PC-9 (cell line): Measurements from ENCODE around the gene METTL16. TPM values are rescaled to one million over a fixed set of nuclear protein-coding genes. Genes with fewer than 3 reads are reported as not detected.
"Not testable (repeated sequence)": the region's sequence is repeated elsewhere in the genome, so short reads cannot be mapped to it uniquely, and the experiment has no call there.

ENCODE experiments used
- BruUV-seq: library from RNA; stranded (reverse); fragments of 400-500 nt; replicated peaks from 2 replicates; lab custom pipeline; 2021; lab: Mats Ljungman, UMichigan
- CTCF ChIA-PET: fragments of 300-600 bp; sonication (Branson Sonifier 250); formaldehyde crosslinking; loops from one replicate; lab custom pipeline; 2022; ENCODE audit warnings: antibody characterized with exemption; lab: Charles Lee
- POLR2A ChIA-PET: fragments of 300-600 bp; sonication (Branson Sonifier 250); formaldehyde crosslinking; loops from one replicate; lab custom pipeline; 2022; ENCODE audit warnings: antibody characterized with exemption; ENCODE audit not compliant: unreplicated experiment; lab: Charles Lee
- DNase-seq, 2 experiments: peaks; one replicate each; pipeline versions ENCODE4 v3.0.0 to v3.0.0-alpha.2; 2015 to 2022; ENCODE audit warnings: mixed read lengths in 1 of 2
- H2AFZ ChIP-seq: fragments of 200-600 bp; sonication (generic); 2 replicates; pipeline ENCODE4 v1.8.1; 2017; ENCODE audit warnings: antibody characterized with exemption
- H3F3A ChIP-seq: fragments of 200-600 bp; sonication (generic); 2 replicates; pipeline ENCODE4 v1.8.1; 2017; ENCODE audit warnings: antibody characterized with exemption, mild to moderate bottlenecking, low read depth; ENCODE audit not compliant: insufficient read depth
- H3K27ac ChIP-seq: fragments of 200-600 bp; sonication (generic); 2 replicates; pipeline ENCODE4 v1.6.1; 2016; ENCODE audit warnings: mixed run types
- H3K27me3 ChIP-seq: fragments of 200-600 bp; sonication (generic); 2 replicates; pipeline ENCODE4 v1.6.1; 2016; ENCODE audit warnings: low read depth, mixed run types; ENCODE audit not compliant: insufficient read depth
- H3K36me3 ChIP-seq: fragments of 200-600 bp; sonication (generic); 2 replicates; pipeline ENCODE4 v1.6.1; 2016; ENCODE audit warnings: low read depth, mixed run types
- H3K4me1 ChIP-seq: fragments of 200-600 bp; sonication (generic); replicated peaks from 2 replicates; pipeline ENCODE4 v1.6.1; 2016; ENCODE audit warnings: mixed run types; ENCODE audit not compliant: insufficient read depth
- H3K4me2 ChIP-seq: fragments of 200-600 bp; sonication (generic); 2 replicates; pipeline ENCODE4 v1.6.1; 2017; ENCODE audit warnings: mixed run types
- H3K4me3 ChIP-seq: fragments of 200-600 bp; sonication (generic); 2 replicates; pipeline ENCODE4 v1.6.1; 2016; ENCODE audit warnings: mixed run types
- H3K79me2 ChIP-seq: fragments of 200-600 bp; sonication (generic); 2 replicates; pipeline ENCODE4 v1.6.1; 2017; ENCODE audit warnings: low read depth, mixed run types
- H3K9me2 ChIP-seq: fragments of 200-600 bp; sonication (generic); 2 replicates; pipeline ENCODE4 v1.8.1; 2017; ENCODE audit warnings: mild to moderate bottlenecking; ENCODE audit not compliant: insufficient read depth
- H3K9me3 ChIP-seq: fragments of 200-600 bp; sonication (generic); 2 replicates; pipeline ENCODE4 v1.8.1; 2016; ENCODE audit warnings: low read depth; ENCODE audit not compliant: insufficient read depth
- H4K20me1 ChIP-seq: fragments of 200-600 bp; sonication (generic); 2 replicates; pipeline ENCODE4 v1.8.1; 2017; ENCODE audit not compliant: insufficient read depth
- EZH2 ChIP-seq: fragments of 200-600 bp; sonication (generic); IDR thresholded peaks from 2 replicates; pipeline ENCODE4 v1.8.0; 2017; ENCODE audit warnings: antibody characterized with exemption, low read depth
- intact Hi-C: fragments of 100-400 bp; cut with micrococcal nuclease; formaldehyde crosslinking; loops from one replicate; pipeline ENCODE4 v1.10.0; 2022; ENCODE audit not compliant: unreplicated experiment
- total RNA-seq: library from RNA; stranded (reverse); gene quantifications from 2 replicates; pipeline ENCODE4 v1.2.3, GENCODE V29; 2021
- TF ChIP-seq, protein P1 (sequence below): fragments of 200-600 bp; sonication (generic); conservative IDR thresholded peaks from 2 replicates; pipeline ENCODE4 v1.6.1; 2017; ENCODE audit warnings: mixed run types, antibody characterized with exemption, mild to moderate bottlenecking, moderate library complexity

Gene METTL16
- total RNA-seq, 1 experiment from 2014 or later, result 46.2 TPM

DNA sequence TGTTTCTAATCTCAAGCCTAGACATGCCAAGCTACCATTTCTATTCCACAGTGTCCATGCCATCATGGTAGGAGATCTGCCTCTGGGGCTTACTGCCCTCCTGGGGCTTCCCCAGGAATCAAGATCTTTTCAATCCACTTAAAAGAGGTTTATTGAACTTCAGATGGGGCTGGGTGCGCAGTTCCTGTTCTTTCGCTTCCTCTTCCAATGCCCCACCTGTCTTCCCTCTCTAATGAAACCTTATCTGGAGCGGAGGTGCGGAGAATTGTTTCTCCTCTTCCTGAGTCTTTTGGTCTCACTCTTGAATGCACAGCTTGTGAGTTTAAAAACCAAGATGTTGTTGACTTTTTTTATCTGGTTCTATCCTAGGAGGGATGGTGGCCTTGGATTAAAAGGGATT is 30.4 kb upstream of the METTL16 start:
- no TSS peak for BruUV-seq
- Histone ChIP-seq H3K27me3 (no peaks in the 10 kb centered on the region), H3F3A (peaks cover 1% of the 10 kb centered on the region; the same call in 1 of the 2 replicates), H4K20me1 (no peaks in the 10 kb centered on the region), H3K9me3 (no peaks in the 10 kb centered on the region), H3K36me3 (no peaks in the 10 kb centered on the region), H3K4me2 (no peak overlapping the region), H3K9me2 (no peaks in the 10 kb centered on the region), H3K4me3 (no peak overlapping the region), H2AFZ (no peak overlapping the region), H3K4me1 (no peaks in the 10 kb centered on the region), H3K79me2 (no peaks in the 10 kb centered on the region), H3K27ac (no peak overlapping the region)
- TF ChIP-seq, protein P1, sequence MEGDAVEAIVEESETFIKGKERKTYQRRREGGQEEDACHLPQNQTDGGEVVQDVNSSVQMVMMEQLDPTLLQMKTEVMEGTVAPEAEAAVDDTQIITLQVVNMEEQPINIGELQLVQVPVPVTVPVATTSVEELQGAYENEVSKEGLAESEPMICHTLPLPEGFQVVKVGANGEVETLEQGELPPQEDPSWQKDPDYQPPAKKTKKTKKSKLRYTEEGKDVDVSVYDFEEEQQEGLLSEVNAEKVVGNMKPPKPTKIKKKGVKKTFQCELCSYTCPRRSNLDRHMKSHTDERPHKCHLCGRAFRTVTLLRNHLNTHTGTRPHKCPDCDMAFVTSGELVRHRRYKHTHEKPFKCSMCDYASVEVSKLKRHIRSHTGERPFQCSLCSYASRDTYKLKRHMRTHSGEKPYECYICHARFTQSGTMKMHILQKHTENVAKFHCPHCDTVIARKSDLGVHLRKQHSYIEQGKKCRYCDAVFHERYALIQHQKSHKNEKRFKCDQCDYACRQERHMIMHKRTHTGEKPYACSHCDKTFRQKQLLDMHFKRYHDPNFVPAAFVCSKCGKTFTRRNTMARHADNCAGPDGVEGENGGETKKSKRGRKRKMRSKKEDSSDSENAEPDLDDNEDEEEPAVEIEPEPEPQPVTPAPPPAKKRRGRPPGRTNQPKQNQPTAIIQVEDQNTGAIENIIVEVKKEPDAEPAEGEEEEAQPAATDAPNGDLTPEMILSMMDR, result no peak
- no peak for TF ChIP-seq EZH2
- intact Hi-C loops, result no loop called here
- POLR2A ChIA-PET, result no interaction called here
- CTCF ChIA-PET, result no interaction called here
- no peak for DNase-seq

DNA sequence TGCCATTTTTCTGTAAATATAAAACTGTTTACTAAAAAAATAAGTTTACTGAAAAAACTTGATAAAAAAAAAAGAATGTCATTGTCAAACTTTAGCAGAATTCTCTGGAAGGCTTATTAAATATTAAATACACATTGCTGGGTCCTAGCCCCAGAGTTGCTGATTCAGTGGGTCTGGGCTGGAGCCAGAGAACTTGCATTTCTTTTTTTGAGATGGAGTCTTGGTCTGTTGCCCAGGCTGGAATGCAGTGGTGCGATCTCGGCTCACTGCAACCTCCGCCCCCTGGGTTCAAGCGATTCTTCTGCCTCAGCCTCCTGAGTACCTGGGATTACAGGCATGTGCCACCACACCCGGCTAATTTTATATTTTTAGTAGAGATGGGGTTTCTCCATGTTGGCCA is 25.9 kb upstream of the METTL16 start:
- intact Hi-C loops, H3K27ac ChIP-seq, POLR2A ChIA-PET, H4K20me1 ChIP-seq, H3K9me2 ChIP-seq, BruUV-seq, H3K4me1 ChIP-seq, H3F3A ChIP-seq, H3K4me3 ChIP-seq, H3K27me3 ChIP-seq, H3K36me3 ChIP-seq, H3K4me2 ChIP-seq, DNase-seq, H2AFZ ChIP-seq, H3K79me2 ChIP-seq, CTCF ChIA-PET, H3K9me3 ChIP-seq: not testable (repeated sequence)

DNA sequence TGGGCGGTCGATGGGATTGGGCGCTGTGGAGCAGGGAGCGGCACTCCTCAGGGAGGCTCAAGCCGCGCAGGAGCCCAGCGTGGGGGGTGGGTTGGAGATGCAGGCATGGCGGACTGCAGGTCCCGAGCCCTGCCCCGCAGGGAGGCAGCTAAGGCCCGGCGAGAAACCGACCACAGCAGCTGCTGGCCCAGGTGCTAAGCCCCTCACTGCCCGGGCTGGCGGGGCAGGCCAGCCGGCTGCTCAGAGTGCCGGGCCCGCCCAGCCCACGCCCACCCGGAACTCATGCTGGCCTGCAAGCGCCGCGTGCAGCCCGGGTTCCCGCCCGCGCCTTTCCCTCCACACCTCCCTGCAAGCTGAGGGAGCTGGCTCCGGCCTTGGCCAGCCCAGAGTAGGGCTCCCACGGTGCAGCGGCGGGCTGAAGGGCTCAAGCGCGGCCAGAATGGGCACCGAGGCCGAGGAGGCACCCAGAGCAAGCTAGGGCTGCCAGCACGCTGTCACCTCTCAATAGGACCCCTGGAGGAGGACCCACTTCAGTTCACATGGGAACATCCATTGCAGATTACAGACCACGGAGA is 20.5 kb upstream of the METTL16 start:
- Histone ChIP-seq H3K36me3 (no peaks in the 10 kb centered on the region), H3K79me2 (no peaks in the 10 kb centered on the region), H3K27ac (no peak overlapping the region), H3K9me2 (no peaks in the 10 kb centered on the region), H3K4me2 (no peak overlapping the region), H4K20me1 (no peaks in the 10 kb centered on the region), H3K27me3 (no peaks in the 10 kb centered on the region), H2AFZ (no peak overlapping the region), H3K9me3 (no peaks in the 10 kb centered on the region), H3K4me3 (no peak overlapping the region), H3F3A (no peaks in the 10 kb centered on the region), H3K4me1 (no peaks in the 10 kb centered on the region)
- POLR2A ChIA-PET, result no interaction called here
- DNase-seq, result no peak
- intact Hi-C loops, result no loop called here
- no TSS peak for BruUV-seq
- TF ChIP-seq EZH2, result no peak
- TF ChIP-seq, protein P1, result no peak
- CTCF ChIA-PET, result no interaction called here

DNA sequence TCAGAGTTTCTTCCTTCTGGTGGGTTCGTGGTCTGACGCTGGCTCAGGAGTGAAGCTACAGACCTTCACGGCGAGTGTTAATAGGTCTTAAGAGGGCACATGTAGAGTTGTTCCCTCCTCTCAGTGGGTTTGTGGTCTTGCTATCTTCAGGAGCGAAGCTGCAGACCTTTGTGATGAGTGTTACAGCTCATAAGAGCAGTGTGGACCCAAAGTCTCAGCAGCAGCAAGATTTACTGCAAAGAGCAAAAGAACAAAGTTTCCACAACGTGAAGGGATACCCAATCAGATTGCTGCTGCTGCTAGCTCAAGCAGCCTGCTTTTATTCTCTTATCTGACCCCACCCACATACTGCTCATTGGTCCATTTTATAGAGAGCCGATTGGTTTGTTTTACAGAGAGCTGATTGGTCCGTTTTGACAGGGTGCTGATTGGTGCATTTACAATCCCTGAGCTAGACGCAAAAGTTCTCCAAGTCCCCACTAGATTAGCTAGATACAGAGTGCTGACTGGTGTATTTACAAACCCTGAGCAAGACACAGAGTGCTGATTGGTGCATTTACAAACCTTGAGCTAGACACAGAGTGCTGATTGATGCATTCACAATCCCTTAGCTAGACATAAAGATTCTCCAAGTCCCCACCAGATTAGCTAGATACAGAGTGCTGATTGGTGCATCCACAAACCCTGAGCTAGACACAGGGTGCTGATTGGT is 19.7 kb upstream of the METTL16 start:
- H3K9me3 ChIP-seq, H4K20me1 ChIP-seq, BruUV-seq, DNase-seq, H3K4me3 ChIP-seq, H2AFZ ChIP-seq, H3K4me2 ChIP-seq, H3K9me2 ChIP-seq, H3K36me3 ChIP-seq, H3K79me2 ChIP-seq, intact Hi-C loops, H3F3A ChIP-seq, CTCF ChIA-PET, H3K27ac ChIP-seq, H3K27me3 ChIP-seq, H3K4me1 ChIP-seq: not testable (repeated sequence)
- POLR2A ChIA-PET, result interaction anchor here (0.7 kb wide), 1 partner anchor 1016 kb away, joined by 5 read pairs; no protein-coding TSS in a partner anchor

DNA sequence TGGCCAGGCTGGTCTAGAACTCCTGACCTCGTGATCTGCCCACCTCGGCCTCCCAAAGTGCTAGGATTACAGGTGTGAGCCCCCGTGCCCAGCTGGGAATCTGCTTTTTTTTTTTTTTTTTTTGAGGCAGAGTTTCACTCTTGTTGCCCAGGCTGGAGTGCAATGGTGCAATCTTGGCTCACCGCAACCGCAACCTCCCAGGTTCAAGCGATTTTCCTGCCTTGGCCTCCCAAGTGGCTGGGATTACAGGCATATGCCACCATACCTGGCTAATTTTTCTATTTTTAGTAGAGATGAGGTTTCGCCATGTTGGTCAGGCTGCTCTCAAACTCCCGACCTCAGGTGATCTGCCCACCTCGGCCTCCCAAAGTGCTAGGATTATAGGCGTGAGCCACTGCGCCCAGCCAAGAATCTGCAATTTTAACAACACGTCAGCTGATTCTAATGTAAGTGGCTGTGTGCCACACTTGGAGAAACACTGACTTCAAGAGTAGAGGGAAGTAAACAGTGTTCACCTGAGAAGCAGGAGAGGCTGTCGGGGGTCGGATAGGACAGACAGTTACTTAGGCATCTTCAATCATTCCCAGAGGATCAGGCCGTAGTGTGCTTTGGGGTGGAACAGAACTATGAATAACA is 10.2 kb upstream of the METTL16 start:
- DNase-seq, H3K79me2 ChIP-seq, H3K27me3 ChIP-seq, H3F3A ChIP-seq, BruUV-seq, H4K20me1 ChIP-seq, H3K4me3 ChIP-seq, intact Hi-C loops, H3K4me1 ChIP-seq, H2AFZ ChIP-seq, H3K27ac ChIP-seq, H3K9me2 ChIP-seq, POLR2A ChIA-PET, H3K4me2 ChIP-seq, H3K36me3 ChIP-seq, H3K9me3 ChIP-seq: not testable (repeated sequence)
- CTCF ChIA-PET, result interaction anchor here (0.6 to 0.7 kb wide), 2 partner anchors 51 to 557 kb away, joined by 4 to 8 read pairs; no protein-coding TSS in a partner anchor
